Skeletal muscle satellite cell (primary cell): ENCODE data around the gene SYK.

ENCODE experiments used
- H3K27me3 ChIP-seq: 2 replicates; pipeline ENCODE4 v1.7.0; 2013; ENCODE audit warnings: low read length; ENCODE audit not compliant: control insufficient read depth, insufficient read depth
- H3K36me3 ChIP-seq: 2 replicates; pipeline ENCODE4 v1.7.0; 2013; ENCODE audit warnings: mild to moderate bottlenecking, control low read depth, low read length; ENCODE audit not compliant: insufficient read depth
- H3K4me1 ChIP-seq: 2 replicates; pipeline ENCODE4 v1.7.0; 2013; ENCODE audit warnings: low read length; ENCODE audit not compliant: control insufficient read depth, insufficient read depth
- H3K4me2 ChIP-seq: 2 replicates; pipeline ENCODE4 v1.7.0; 2013; ENCODE audit warnings: mild to moderate bottlenecking, low read length
- H3K4me3 ChIP-seq: 2 replicates; pipeline ENCODE4 v1.7.0; 2013; ENCODE audit warnings: low read length
- H3K9ac ChIP-seq: 2 replicates; pipeline ENCODE4 v1.7.0; 2013; ENCODE audit warnings: mild to moderate bottlenecking, low read depth, low read length, moderate library complexity
- H3K9me3 ChIP-seq: replicated peaks from 2 replicates; pipeline ENCODE4 v1.7.0; 2013; ENCODE audit warnings: mild to moderate bottlenecking, control low read depth, low read length

Gene SYK

GRCh38 chr9:90841615-90842014, 40.0 kb downstream of the SYK start:
- Histone ChIP-seq H3K9me3 (peaks cover 10% of the 10 kb centered on the region), H3K9ac (no peak overlapping the region), H3K27me3 (no peaks in the 10 kb centered on the region), H3K36me3 (no peaks in the 10 kb centered on the region), H3K4me3 (no peak overlapping the region), H3K4me2 (no peak overlapping the region), H3K4me1 (no peaks in the 10 kb centered on the region)

GRCh38 chr9:90842176-90842777, 40.7 kb downstream of the SYK start:
- no peak overlapping the region for H3K9ac ChIP-seq
- H3K27me3 ChIP-seq = no peaks in the 10 kb centered on the region
- H3K4me1 ChIP-seq = no peaks in the 10 kb centered on the region
- H3K36me3 ChIP-seq = no peaks in the 10 kb centered on the region
- H3K4me3 ChIP-seq = no peak overlapping the region
- no peak overlapping the region for H3K4me2 ChIP-seq
- H3K9me3 ChIP-seq = peaks cover 10% of the 10 kb centered on the region

GRCh38 chr9:90842996-90843395, 41.4 kb downstream of the SYK start:
- Histone ChIP-seq H3K4me3 (no peak overlapping the region), H3K4me2 (no peak overlapping the region), H3K9ac (no peak overlapping the region), H3K27me3 (no peaks in the 10 kb centered on the region), H3K9me3 (peaks cover 10% of the 10 kb centered on the region), H3K36me3 (no peaks in the 10 kb centered on the region), H3K4me1 (no peaks in the 10 kb centered on the region)

GRCh38 chr9:90843525-90843924, 41.9 kb downstream of the SYK start:
- Histone ChIP-seq H3K36me3 (no peaks in the 10 kb centered on the region), H3K9ac (no peak overlapping the region)

GRCh38 chr9:90844326-90844725, 42.7 kb downstream of the SYK start:
- H3K9me3 ChIP-seq = peaks cover 10% of the 10 kb centered on the region
- no peaks in the 10 kb centered on the region for H3K27me3 ChIP-seq
- no peak overlapping the region for H3K9ac ChIP-seq
- H3K4me3 ChIP-seq = no peak overlapping the region
- H3K4me1 ChIP-seq = no peaks in the 10 kb centered on the region
- H3K4me2 ChIP-seq = no peak overlapping the region
- no peaks in the 10 kb centered on the region for H3K36me3 ChIP-seq

More at GRCh38 chr9:90843525-90843924, 41.9 kb downstream of the SYK start:
- Histone ChIP-seq H3K4me3 (no peak overlapping the region), H3K4me1 (no peaks in the 10 kb centered on the region), H3K4me2 (no peak overlapping the region), H3K9me3 (peaks cover 10% of the 10 kb centered on the region), H3K27me3 (no peaks in the 10 kb centered on the region)

- H3K36me3 ChIP-seq = no peaks in the 10 kb centered on the region
- H3K4me2 ChIP-seq = no peak overlapping the region
- no peak overlapping the region for H3K9ac ChIP-seq
Observed at GRCh38 chr9:90846770-90847419, 45.3 kb downstream of the SYK start.

GRCh38 chr9:90847971-90848370, 46.4 kb downstream of the SYK start:
- Histone ChIP-seq H3K9ac (no peak overlapping the region), H3K36me3 (no peaks in the 10 kb centered on the region), H3K27me3 (peaks cover 3% of the 10 kb centered on the region), H3K9me3 (no peaks in the 10 kb centered on the region), H3K4me2 (no peak overlapping the region), H3K4me3 (no peak overlapping the region), H3K4me1 (no peaks in the 10 kb centered on the region)

More at GRCh38 chr9:90846770-90847419, 45.3 kb downstream of the SYK start:
- Histone ChIP-seq H3K9me3 (peaks cover 4% of the 10 kb centered on the region), H3K4me3 (no peak overlapping the region), H3K27me3 (peaks cover 3% of the 10 kb centered on the region), H3K4me1 (no peaks in the 10 kb centered on the region)

- Histone ChIP-seq H3K9ac (no peak overlapping the region), H3K36me3 (no peaks in the 10 kb centered on the region), H3K4me1 (no peaks in the 10 kb centered on the region), H3K27me3 (peaks cover 3% of the 10 kb centered on the region), H3K9me3 (no peaks in the 10 kb centered on the region), H3K4me2 (no peak overlapping the region), H3K4me3 (no peak overlapping the region)
Observed at GRCh38 chr9:90848866-90849265, 47.2 kb downstream of the SYK start.

- Histone ChIP-seq H3K27me3 (peaks cover 3% of the 10 kb centered on the region), H3K4me2 (no peak overlapping the region), H3K4me3 (no peak overlapping the region), H3K9ac (no peak overlapping the region), H3K36me3 (no peaks in the 10 kb centered on the region), H3K4me1 (no peaks in the 10 kb centered on the region), H3K9me3 (no peaks in the 10 kb centered on the region)
Observed at GRCh38 chr9:90851444-90851843, 49.8 kb downstream of the SYK start.

- Histone ChIP-seq H3K4me3 (no peak overlapping the region), H3K27me3 (peaks cover 3% of the 10 kb centered on the region), H3K36me3 (no peaks in the 10 kb centered on the region), H3K9me3 (no peaks in the 10 kb centered on the region), H3K9ac (no peak overlapping the region), H3K4me2 (no peak overlapping the region), H3K4me1 (no peaks in the 10 kb centered on the region)
Observed at GRCh38 chr9:90853945-90854344, 52.3 kb downstream of the SYK start.

- no peaks in the 10 kb centered on the region for H3K36me3 ChIP-seq
- H3K4me1 ChIP-seq = no peaks in the 10 kb centered on the region
- H3K4me3 ChIP-seq = no peak overlapping the region
- H3K9me3 ChIP-seq = no peaks in the 10 kb centered on the region
- no peak overlapping the region for H3K4me2 ChIP-seq
- H3K9ac ChIP-seq = no peak overlapping the region
- H3K27me3 ChIP-seq = peaks cover 3% of the 10 kb centered on the region
Observed at GRCh38 chr9:90854637-90855175, 53.1 kb downstream of the SYK start.
